Measurements from ENCODE around the gene EMILIN3. TPM values are rescaled to one million over a fixed set of nuclear protein-coding genes. Genes with fewer than 3 reads are reported as not detected.

Gene EMILIN3
- total RNA-seq, 1 experiment from 2014 or later = 5.9 TPM

- Histone ChIP-seq H3K9me3 (ENCODE audit: control insufficient read depth, low read depth, low read length) (no peaks in the 10 kb centered on the region), H3K4me1 (ENCODE audit: insufficient read depth, low read length) (peaks cover 2% of the 10 kb centered on the region; the same call in 1 of the 2 replicates), H3K79me2 (ENCODE audit: insufficient read depth, low read length) (no peaks in the 10 kb centered on the region), H2BK120ac (ENCODE audit: low read depth, low read length, poor library complexity, severe bottlenecking) (no peak overlapping the region), H4K91ac (ENCODE audit: insufficient read length, low read depth, low read length) (no peak overlapping the region), H3K79me1 (ENCODE audit: insufficient read depth, low read depth, low read length, poor library complexity, severe bottlenecking) (no peaks in the 10 kb centered on the region), H3K56ac (ENCODE audit: insufficient read length, low read depth, low read length) (no peak overlapping the region), H4K8ac (replicated peaks; ENCODE audit: insufficient read length, low read depth, low read length) (no peak overlapping the region), H2AK5ac (ENCODE audit: insufficient read length, low read length) (no peak overlapping the region), H3K23me2 (ENCODE audit: insufficient read length, low read depth, low read length, poor library complexity, severe bottlenecking) (peaks cover 10% of the 10 kb centered on the region), H3K27me3 (ENCODE audit: insufficient read depth, low read length) (no peaks in the 10 kb centered on the region), H2BK5ac (ENCODE audit: insufficient read length, low read length) (no peak overlapping the region), H4K20me1 (ENCODE audit: control insufficient read depth, insufficient read depth, insufficient read length) (no peaks in the 10 kb centered on the region), H3K4me2 (ENCODE audit: insufficient read depth, insufficient read length, low read length) (no peak overlapping the region), H3T11ph (ENCODE audit: low read length) (no peak overlapping the region), H4K5ac (ENCODE audit: insufficient read length, low read depth, low read length) (no peak overlapping the region), H2BK15ac (ENCODE audit: low read depth, low read length) (no peak overlapping the region), H3K27ac (ENCODE audit: insufficient read length, low read depth, low read length) (no peak overlapping the region), H2AFZ (ENCODE audit: low read length) (no peak overlapping the region), H3K14ac (ENCODE audit: insufficient read depth, low read length) (no peak overlapping the region), H3K23ac (ENCODE audit: insufficient read length, low read depth, low read length) (no peak overlapping the region), H3K9ac (ENCODE audit: extremely low read depth, insufficient read length, low read length) (no peak overlapping the region), H3K4ac (ENCODE audit: low read depth, low read length) (no peak overlapping the region), H3K18ac (ENCODE audit: insufficient read length, low read depth, low read length) (no peak overlapping the region), H2BK20ac (ENCODE audit: low read depth, low read length, poor library complexity, severe bottlenecking) (no peak overlapping the region), H2BK12ac (ENCODE audit: insufficient read length, low read depth, low read length) (no peak overlapping the region)
- no peak for DNase-seq
- no peak overlapping the region for H3K27ac Mint-ChIP-seq
- H3K27me3 Mint-ChIP-seq (ENCODE audit: low read depth) = peaks cover 24% of the 10 kb centered on the region
- H3K36me3 Mint-ChIP-seq (ENCODE audit: insufficient read depth in 1 of 3, low read depth in 3 of 3) = no peaks in the 10 kb centered on the region
- TF ChIP-seq CTCF (conservative IDR thresholded peaks at IDR 0.05) = no peak
- H3K9me3 Mint-ChIP-seq = 0 out of 5 replicates have a peak, but pooled peaks cover 0 to 4% of the 10 kb centered on the region in 2 experiments
- no peak overlapping the region for H3K4me3 Mint-ChIP-seq
- H3K4me1 Mint-ChIP-seq = peaks cover 8 to 9% of the 10 kb centered on the region in 2 experiments
- WGBS (ENCODE audit: extremely low coverage, insufficient read length, low lambda C conversion rate) = no CpG with 5 or more reads among the region's 1 CpG
These were observed 45.6 kb downstream of the EMILIN3 start for GRCh38 chr20:41320976-41321375.
